ENCODE data around the gene BTBD19.

BTBD19 gene

DNA sequence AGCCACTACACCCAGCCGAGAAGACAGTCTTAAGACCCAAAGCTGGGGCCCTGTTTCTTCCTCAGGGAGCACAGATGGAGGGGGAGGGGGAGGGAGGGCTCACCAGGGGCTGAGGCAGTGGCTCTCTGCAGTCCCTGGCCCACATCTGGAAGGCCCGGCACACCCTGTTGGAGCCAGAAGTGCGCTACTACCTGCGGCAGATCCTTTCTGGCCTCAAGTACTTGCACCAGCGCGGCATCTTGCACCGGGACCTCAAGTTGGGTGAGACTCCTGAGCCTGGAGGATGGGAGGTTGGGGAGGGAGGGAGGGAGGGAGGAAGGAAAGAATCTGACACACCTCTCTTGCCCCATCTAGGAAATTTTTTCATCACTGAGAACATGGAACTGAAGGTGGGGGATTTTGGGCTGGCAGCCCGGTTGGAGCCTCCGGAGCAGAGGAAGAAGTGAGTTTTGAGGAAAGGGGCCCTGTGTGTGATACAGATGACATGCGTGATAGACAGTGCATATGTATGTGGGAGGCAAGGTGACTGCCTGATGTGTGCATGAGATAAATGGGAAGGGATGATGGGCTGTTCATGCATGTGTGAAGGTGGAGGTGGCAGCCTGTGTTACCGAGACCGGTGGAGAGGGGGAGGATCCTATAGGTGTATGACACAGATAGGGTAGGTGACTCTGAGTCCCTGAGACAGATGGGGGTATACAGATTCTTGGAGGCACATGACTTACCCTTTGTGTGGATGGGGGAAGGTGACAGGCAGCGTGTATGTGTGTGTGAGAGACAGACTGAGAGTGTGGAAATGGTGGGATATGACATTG is 6.6 kb upstream of the BTBD19 start:
- peak overlapping the region; percentile 64 for H3K4me3 ChIP-seq (ENCODE audit: low read length)
- no peak for DNase-seq (ENCODE audit: low read depth)

DNA sequence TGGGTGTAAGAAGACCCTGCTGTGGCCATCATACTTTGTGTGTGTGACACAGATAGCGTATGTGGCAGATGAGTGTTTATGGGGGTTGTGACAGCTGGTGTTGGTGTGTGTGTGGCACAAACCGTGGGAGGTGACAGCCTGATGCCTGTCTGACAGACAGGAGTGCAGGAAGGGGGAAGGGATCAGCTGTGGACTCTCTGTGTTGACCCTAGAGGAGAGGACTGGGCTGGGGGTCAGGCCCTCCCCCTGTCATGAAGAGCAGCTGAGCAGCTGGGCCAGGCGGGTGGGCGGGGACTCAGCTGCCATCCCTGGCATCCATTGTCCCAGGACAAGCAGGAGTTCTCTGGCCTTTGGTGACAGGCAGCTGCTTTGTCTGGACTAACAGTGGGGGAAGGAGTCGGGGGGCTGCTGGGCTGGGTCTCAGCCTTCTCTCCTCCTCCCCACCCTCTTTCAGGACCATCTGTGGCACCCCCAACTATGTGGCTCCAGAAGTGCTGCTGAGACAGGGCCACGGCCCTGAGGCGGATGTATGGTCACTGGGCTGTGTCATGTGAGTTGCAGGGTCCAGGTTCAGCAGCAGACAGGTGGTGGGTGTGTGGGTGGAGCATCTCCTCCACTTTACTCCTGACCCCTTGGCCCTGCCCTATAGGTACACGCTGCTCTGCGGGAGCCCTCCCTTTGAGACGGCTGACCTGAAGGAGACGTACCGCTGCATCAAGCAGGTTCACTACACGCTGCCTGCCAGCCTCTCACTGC is 5.8 kb upstream of the BTBD19 start:
- TF ChIP-seq, protein P1, sequence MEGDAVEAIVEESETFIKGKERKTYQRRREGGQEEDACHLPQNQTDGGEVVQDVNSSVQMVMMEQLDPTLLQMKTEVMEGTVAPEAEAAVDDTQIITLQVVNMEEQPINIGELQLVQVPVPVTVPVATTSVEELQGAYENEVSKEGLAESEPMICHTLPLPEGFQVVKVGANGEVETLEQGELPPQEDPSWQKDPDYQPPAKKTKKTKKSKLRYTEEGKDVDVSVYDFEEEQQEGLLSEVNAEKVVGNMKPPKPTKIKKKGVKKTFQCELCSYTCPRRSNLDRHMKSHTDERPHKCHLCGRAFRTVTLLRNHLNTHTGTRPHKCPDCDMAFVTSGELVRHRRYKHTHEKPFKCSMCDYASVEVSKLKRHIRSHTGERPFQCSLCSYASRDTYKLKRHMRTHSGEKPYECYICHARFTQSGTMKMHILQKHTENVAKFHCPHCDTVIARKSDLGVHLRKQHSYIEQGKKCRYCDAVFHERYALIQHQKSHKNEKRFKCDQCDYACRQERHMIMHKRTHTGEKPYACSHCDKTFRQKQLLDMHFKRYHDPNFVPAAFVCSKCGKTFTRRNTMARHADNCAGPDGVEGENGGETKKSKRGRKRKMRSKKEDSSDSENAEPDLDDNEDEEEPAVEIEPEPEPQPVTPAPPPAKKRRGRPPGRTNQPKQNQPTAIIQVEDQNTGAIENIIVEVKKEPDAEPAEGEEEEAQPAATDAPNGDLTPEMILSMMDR (conservative IDR thresholded peaks at IDR 0.05; ENCODE audit: low read depth, low read length) = no peak

More for the DNA sequence above, 6.6 kb upstream of the BTBD19 start:
- TF ChIP-seq, protein P1 (conservative IDR thresholded peaks at IDR 0.05; ENCODE audit: low read depth, low read length) = no peak

DNA sequence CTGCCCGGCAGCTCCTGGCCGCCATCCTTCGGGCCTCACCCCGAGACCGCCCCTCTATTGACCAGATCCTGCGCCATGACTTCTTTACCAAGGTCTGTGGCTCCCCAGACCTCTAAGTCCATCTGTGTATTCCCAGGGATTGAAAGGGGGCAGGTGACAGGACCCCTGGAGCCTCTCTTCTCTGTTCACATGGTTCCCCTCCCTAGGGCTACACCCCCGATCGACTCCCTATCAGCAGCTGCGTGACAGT is 5.3 kb upstream of the BTBD19 start:
- TF ChIP-seq, protein P1 (conservative IDR thresholded peaks at IDR 0.05; ENCODE audit: low read depth, low read length) = no peak
- DNase-seq (ENCODE audit: low read depth) = no peak
- H3K4me3 ChIP-seq (ENCODE audit: low read length) = peak overlapping the region; percentile 2

More for the DNA sequence above, 5.8 kb upstream of the BTBD19 start:
- peak overlapping the region; percentile 64 for H3K4me3 ChIP-seq (ENCODE audit: low read length)
- no peak for DNase-seq (ENCODE audit: low read depth)

DNA sequence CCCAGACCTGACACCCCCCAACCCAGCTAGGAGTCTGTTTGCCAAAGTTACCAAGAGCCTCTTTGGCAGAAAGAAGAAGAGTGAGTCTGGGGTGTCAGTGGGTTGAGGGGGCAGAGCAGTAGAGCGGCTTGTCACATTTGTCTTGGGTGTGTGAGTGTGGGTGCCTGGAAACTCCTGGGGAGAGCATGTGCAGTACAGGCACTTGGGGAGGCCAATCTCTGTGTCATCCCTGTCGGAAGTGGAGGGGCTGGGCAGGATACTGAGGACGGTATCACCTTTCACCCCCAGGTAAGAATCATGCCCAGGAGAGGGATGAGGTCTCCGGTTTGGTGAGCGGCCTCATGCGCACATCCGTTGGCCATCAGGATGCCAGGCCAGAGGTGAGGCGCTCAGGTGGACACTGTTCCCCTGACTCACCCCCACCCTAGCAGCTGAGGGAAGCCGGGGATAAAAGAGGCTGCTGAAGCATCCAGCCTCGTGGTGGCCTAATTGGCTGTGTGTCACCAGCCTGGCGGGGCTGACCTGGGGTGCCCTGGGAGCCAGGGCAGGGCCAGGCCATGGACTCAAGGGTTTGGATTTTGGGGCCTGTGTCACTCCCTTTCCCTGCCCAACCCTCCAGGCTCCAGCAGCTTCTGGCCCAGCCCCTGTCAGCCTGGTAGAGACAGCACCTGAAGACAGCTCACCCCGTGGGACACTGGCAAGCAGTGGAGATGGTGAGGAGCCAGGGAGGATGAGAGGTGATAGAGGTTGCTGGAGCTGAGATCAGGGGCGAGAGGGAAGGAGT is 4.8 kb upstream of the BTBD19 start:
- peak overlapping the region; percentile 2 for H3K4me3 ChIP-seq (ENCODE audit: low read length)
- TF ChIP-seq, protein P1 (conservative IDR thresholded peaks at IDR 0.05; ENCODE audit: low read depth, low read length) = no peak
- no peak for DNase-seq (ENCODE audit: low read depth)

DNA sequence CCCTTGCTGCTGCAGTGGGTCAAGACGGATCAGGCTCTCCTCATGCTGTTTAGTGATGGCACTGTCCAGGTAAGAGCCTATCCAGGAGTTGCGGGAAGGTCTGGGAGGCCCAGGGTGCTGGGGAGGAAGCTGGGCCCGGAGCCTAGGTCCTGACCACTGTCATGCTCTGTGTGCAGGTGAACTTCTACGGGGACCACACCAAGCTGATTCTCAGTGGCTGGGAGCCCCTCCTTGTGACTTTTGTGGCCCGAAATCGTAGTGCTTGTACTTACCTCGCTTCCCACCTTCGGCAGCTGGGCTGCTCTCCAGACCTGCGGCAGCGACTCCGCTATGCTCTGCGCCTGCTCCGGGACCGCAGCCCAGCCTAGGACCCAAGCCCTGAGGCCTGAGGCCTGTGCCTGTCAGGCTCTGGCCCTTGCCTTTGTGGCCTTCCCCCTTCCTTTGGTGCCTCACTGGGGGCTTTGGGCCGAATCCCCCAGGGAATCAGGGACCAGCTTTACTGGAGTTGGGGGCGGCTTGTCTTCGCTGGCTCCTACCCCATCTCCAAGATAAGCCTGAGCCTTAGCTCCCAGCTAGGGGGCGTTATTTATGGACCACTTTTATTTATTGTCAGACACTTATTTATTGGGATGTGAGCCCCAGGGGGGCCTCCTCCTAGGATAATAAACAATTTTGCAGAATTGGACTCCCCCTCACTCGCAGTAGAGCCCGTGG is 2.9 kb upstream of the BTBD19 start:
- TF ChIP-seq, protein P1 (conservative IDR thresholded peaks at IDR 0.05; ENCODE audit: low read depth, low read length) = no peak
- DNase-seq (ENCODE audit: low read depth) = no peak

DNA sequence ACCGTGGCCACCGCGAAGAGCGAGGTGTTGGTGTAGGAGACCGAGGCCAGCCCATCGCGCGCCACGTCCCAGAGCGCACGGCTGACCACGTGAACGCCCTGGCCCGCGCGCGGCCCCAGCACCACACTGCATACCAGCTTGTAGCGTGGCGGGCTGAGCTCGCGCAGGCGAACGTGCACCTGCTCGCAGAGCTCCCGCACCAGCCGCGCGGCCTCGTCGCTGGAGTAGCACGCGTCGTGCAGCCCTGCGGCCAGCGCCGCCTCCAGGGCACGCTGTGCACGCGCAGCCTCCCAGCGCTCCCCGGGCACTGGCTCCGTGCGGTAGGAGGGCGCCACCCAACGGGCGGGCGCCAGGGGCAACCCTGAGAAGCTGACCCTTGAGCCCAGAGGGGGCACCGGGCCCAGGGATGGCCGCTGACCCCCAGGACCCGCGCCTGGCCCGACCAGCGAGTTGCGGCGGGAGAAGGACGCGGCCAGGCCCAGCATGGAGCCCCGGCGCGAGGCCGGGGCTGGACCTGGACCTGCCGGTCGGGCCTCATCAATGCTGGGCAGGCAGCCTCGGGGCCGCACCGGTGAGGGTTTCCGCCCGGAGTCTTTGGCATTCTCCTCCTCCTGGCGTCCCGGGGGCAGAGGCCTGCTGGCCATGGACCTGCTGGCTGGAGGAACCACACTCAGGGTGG is 2.2 kb upstream of the BTBD19 start:
- TF ChIP-seq, protein P1 (conservative IDR thresholded peaks at IDR 0.05; ENCODE audit: low read depth, low read length) = no peak
- H3K4me3 ChIP-seq (ENCODE audit: low read length) = no peak overlapping the region
- no peak for DNase-seq (ENCODE audit: low read depth)

More for the DNA sequence above, 2.9 kb upstream of the BTBD19 start:
- no peak overlapping the region for H3K4me3 ChIP-seq (ENCODE audit: low read length)
